HFFc6 (cell line): ENCODE results near the gene SH2B3. TPM values are rescaled to one million over a fixed set of nuclear protein-coding genes. Genes with fewer than 3 reads are reported as not detected.
A peak's percentile ranks its signal among the peaks of the same experiment; 100 is the strongest.
"Not testable (repeated sequence)": the region's sequence is repeated elsewhere in the genome, so short reads cannot be mapped to it uniquely, and the experiment has no call there.

Source experiments
- DNase-seq: peaks from one replicate; pipeline ENCODE4 v3.0.0-alpha.2; 2018
- H3K27ac Mint-ChIP-seq: 2 replicates; pipeline ENCODE4 v1.8.0; 2020; ENCODE audit warnings: mild to moderate bottlenecking, mixed read lengths
- H3K27me3 Mint-ChIP-seq: 2 replicates; pipeline ENCODE4 v1.8.0; 2021; ENCODE audit warnings: mild to moderate bottlenecking, moderate library complexity, mixed read lengths; ENCODE audit not compliant: insufficient read depth
- H3K36me3 Mint-ChIP-seq: 2 replicates; pipeline ENCODE4 v1.8.0; 2021; ENCODE audit warnings: low read depth, mixed read lengths
- H3K4me1 Mint-ChIP-seq: 2 replicates; pipeline ENCODE4 v1.8.0; 2020; ENCODE audit warnings: low read depth, mixed read lengths
- H3K4me3 Mint-ChIP-seq: 2 replicates; pipeline ENCODE4 v1.8.0; 2020; ENCODE audit warnings: mild to moderate bottlenecking, moderate library complexity, mixed read lengths
- H3K9me3 Mint-ChIP-seq: 2 replicates; pipeline ENCODE4 v1.8.0; 2020; ENCODE audit warnings: mild to moderate bottlenecking, mixed read lengths
- total RNA-seq, 6 experiments: library from RNA; stranded (reverse); fragmentation: NEBNext Ultra II Directional; extraction: Animal tissue kit (Norgen Biotek cat#: 25700); gene quantifications; 2 replicates in 1 of 6; 3 replicates in 5 of 6; pipeline ENCODE4 v1.2.3, GENCODE V29; 2021
- TF ChIP-seq, protein P1 (sequence below): fragments of 200-600 bp; sonication (generic); IDR thresholded peaks from 2 replicates; pipeline ENCODE4 v1.5.0; 2021; ENCODE audit warnings: antibody characterized with exemption, mild to moderate bottlenecking

SH2B3 gene
- total RNA-seq, 6 experiments from 2014 or later = 54.0 to 80.3 (median 69.8) TPM

DNA sequence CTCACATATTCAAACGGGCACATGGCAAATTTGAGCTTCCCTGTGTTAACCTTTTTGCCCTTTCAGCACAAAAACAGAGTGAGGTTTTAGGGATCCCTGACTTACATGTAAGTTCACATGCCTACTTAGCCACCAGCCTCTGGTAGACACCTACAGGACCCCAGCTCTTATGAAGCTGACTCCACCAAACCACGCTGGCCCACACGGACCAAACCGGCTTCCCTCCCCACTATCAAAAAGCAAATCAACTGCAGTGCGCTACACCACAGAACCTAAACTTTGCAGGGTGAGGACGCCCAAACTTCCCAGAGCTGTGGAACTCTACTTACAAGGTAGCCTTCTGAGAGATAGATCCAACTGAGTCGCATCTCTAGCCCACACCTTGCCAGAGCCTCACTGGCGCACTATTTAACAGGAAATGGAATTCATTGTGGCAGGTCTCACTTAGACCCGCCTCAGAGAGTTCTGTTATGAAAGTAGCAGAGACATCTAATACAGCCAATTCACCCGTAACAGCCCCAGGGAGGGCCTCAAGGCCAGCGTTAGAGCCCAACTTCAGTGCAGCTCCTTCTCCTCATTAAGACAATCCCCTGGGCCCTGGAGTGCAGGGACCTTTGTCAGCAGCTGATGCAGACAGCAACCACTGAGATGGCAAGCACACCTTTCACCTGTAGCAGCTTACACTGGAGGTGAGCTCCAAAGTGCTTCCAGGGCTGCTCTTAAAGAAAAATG, 49.2 kb downstream of the SH2B3 start:
- Mint-ChIP-seq H3K4me1 (peaks cover 67% of the 10 kb centered on the region), H3K9me3 (no peaks in the 10 kb centered on the region; the same call in 1 of the 2 replicates), H3K36me3 (peaks cover 41% of the 10 kb centered on the region), H3K27me3 (peaks cover 36% of the 10 kb centered on the region), H3K4me3 (no peak overlapping the region; the same call in 1 of the 2 replicates), H3K27ac (peak overlapping the region; percentile 73)
- DNase-seq = no peak
- TF ChIP-seq, protein P1, sequence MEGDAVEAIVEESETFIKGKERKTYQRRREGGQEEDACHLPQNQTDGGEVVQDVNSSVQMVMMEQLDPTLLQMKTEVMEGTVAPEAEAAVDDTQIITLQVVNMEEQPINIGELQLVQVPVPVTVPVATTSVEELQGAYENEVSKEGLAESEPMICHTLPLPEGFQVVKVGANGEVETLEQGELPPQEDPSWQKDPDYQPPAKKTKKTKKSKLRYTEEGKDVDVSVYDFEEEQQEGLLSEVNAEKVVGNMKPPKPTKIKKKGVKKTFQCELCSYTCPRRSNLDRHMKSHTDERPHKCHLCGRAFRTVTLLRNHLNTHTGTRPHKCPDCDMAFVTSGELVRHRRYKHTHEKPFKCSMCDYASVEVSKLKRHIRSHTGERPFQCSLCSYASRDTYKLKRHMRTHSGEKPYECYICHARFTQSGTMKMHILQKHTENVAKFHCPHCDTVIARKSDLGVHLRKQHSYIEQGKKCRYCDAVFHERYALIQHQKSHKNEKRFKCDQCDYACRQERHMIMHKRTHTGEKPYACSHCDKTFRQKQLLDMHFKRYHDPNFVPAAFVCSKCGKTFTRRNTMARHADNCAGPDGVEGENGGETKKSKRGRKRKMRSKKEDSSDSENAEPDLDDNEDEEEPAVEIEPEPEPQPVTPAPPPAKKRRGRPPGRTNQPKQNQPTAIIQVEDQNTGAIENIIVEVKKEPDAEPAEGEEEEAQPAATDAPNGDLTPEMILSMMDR = no peak

DNA sequence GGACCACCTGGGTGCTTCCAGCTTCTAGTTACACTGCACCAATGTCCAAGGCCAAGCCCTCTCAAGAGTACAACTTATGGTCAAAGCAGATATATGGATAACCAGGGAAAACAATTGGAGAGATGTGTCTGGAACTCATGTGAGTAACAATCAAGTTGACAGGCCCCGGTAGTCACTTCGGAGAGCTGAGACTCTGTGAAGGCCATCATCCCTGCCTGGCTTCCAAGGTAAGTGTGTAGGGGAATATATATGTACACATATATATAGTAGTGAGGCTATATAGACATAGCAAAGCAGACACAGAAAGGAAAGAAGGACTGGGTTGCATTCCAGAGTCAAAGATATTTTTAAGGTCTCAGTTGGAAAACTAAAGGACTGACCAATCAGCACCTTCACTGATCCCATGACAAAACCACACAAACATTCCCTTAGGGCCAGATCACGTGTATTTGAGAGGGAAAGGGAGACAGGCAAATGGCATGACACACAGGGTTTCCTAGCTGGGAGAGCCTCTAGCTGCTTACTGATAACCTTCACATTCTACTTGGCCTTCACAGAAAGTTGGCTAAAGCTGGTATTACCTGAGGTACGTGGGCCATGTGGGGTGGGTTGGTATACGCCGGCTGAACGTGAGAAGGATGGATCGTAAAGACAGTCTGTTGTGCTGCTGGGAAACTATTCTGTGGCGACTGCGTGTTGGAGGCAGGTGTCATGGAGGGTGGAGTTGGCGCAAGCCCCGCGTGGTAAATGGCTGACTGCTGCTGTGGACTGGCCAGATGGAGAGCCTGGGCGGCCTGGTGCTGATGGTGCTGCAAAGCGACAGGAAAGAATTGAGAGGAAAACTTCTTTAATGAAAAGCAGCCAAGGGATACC, 50.0 kb downstream of the SH2B3 start:
- no peaks in the 10 kb centered on the region; the same call in 1 of the 2 replicates for H3K9me3 Mint-ChIP-seq
- H3K27me3 Mint-ChIP-seq = peaks cover 33% of the 10 kb centered on the region
- peak overlapping the region; percentile 30 for H3K4me3 Mint-ChIP-seq
- H3K4me1 Mint-ChIP-seq = peaks cover 60% of the 10 kb centered on the region
- H3K36me3 Mint-ChIP-seq = peaks cover 35% of the 10 kb centered on the region
- peak; percentile 85 for DNase-seq
- TF ChIP-seq, protein P1 = no peak
- H3K27ac Mint-ChIP-seq = peak overlapping the region; percentile 73

DNA sequence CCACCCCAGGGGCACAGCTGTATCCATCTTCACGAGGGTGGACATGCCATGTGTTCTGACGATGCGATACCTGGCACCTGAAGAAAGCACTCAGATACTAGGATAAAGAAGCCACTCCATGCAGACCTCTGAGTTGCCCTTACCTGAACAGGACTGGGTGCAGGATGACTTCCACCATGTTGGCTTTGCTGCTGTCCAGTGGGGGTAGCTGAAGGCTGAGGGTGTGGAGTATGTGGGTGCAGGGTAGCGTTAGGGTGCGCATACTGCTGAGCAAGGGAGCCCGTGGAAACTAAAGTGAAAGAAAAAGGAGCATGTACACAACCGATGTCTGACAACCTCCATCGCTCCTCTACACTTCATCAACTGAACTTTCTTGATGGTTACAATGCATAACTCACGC, 51.3 kb downstream of the SH2B3 start:
- peak overlapping the region; percentile 46; the same call in 1 of the 2 replicates for H3K27ac Mint-ChIP-seq
- H3K36me3 Mint-ChIP-seq = peaks cover 25% of the 10 kb centered on the region

DNA sequence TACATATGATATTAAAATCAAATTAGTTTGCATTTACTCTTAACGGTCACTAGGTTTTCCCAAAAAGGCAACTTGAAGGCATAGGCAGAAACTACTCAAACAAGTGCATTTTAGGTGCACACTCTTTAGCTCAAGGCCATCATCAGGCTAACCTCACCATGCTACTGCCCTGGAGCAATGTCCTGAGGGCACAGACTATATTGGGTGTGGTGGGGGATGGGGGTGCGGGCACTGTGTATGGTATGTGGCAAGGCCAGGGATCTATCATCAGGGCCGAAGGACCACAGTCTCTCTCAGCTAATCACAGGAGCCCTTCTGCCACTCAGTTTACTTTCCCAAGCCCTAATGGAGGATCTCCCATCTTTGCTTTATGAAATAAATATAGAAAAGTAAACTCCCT, 51.9 kb downstream of the SH2B3 start:
- H3K36me3 Mint-ChIP-seq = peaks cover 25% of the 10 kb centered on the region
- H3K9me3 Mint-ChIP-seq = no peaks in the 10 kb centered on the region
- peak overlapping the region; percentile 46 for H3K27ac Mint-ChIP-seq
- DNase-seq = no peak
- peaks cover 23% of the 10 kb centered on the region for H3K27me3 Mint-ChIP-seq
- TF ChIP-seq, protein P1 = no peak
- H3K4me1 Mint-ChIP-seq = peaks cover 61% of the 10 kb centered on the region
- H3K4me3 Mint-ChIP-seq = no peak overlapping the region

More for the DNA sequence above, 51.3 kb downstream of the SH2B3 start:
- H3K27me3 Mint-ChIP-seq = peaks cover 23% of the 10 kb centered on the region
- no peak overlapping the region for H3K4me3 Mint-ChIP-seq
- TF ChIP-seq, protein P1 = no peak
- H3K4me1 Mint-ChIP-seq = peaks cover 56% of the 10 kb centered on the region
- no peak for DNase-seq
- H3K9me3 Mint-ChIP-seq = no peaks in the 10 kb centered on the region

DNA sequence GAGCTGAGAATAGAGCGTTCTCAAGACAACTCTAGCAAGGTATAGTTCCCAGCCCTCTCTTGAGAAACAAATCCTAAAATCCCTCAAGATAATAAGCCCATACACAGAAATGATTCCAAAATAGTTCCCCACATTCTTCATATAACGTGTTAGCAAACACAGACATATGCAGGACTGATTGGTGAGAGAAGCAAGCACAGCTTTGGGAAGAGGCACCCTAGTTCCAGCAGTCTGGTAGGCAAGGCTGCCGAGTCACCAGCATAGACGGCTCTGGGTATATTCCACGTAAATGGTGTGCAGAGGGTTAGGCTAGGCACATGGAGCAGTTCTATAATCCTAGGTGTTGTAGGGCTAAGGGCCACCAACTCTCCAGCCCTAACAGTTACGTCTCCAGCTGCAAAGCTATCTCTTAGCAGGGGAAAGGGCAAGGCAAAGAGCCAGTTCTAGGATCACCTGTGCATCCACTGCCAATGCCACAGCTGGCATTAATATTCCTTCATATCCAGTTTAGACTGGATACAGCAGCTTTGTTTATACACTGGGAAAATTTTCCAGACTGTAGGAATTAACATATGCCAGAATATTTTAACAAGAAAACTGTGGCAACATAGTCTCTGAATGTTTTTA, 52.9 kb downstream of the SH2B3 start:
- no peak for DNase-seq
- Mint-ChIP-seq H3K27ac (peak overlapping the region; percentile 44), H3K4me1 (peaks cover 71% of the 10 kb centered on the region), H3K27me3 (peaks cover 20% of the 10 kb centered on the region), H3K4me3 (no peak overlapping the region), H3K9me3 (no peaks in the 10 kb centered on the region), H3K36me3 (peaks cover 23% of the 10 kb centered on the region)
- TF ChIP-seq, protein P1 = no peak

DNA sequence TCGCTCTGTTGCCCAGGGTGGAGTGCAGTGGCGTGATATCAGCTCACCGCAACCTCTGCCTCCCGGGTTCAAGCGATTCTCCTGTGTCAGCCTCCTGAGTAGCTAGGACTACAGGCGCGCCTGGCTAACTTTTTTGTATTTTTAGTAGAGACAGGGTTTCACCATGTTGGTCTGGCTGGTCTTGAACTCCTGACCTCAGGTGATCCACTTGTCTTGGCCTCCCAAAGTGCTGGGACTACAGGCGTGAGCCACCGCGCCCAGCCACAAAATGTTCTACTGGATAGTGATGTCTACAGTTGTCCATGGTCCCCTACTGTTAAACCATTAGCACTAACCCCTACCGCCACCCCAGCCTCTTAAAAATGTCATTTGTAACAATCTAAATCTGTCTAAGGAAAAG, 54.4 kb downstream of the SH2B3 start:
- H3K4me1 Mint-ChIP-seq = peaks cover 66% of the 10 kb centered on the region
- H3K9me3 Mint-ChIP-seq, H3K4me3 Mint-ChIP-seq, DNase-seq: not testable (repeated sequence)
- H3K27me3 Mint-ChIP-seq = peaks cover 13% of the 10 kb centered on the region
- H3K36me3 Mint-ChIP-seq = peaks cover 21% of the 10 kb centered on the region
- 0 out of 2 replicates have a peak overlapping the region, but pooled peaks have one; percentile 43 for H3K27ac Mint-ChIP-seq
